Transverse colon (tissue), 3 donors: ENCODE results near the gene KRT71.

ENCODE experiments used
- CTCF ChIP-seq, 5 experiments: fragments of 200-600 bp in 3 of 5; fragments of 450-650 bp in 2 of 5; sonication (generic) in 3 of 5; IDR thresholded peaks; 1 replicate in 2 of 5; 2 replicates in 3 of 5; pipeline ENCODE4 v1.5.1; 2016 to 2017; ENCODE audit warnings: antibody characterized with exemption in 5 of 5, inconsistent platforms in 3 of 5, mild to moderate bottlenecking in 2 of 5, moderate library complexity in 1 of 5
- EP300 ChIP-seq: sonication (generic); formaldehyde crosslinking; IDR thresholded peaks from one replicate; pipeline ENCODE4 v1.6.1; 2017; ENCODE audit warnings: antibody characterized with exemption, low read depth
- POLR2A ChIP-seq: fragments of 450-650 bp; IDR thresholded peaks from one replicate; pipeline ENCODE4 v1.6.1; 2016; ENCODE audit warnings: antibody characterized with exemption, mild to moderate bottlenecking, moderate library complexity

- TF ChIP-seq POLR2A (no peak), CTCF (IDR thresholded peaks at IDR 0.05) (no peak), EP300 (no peak)
These were observed 31.2 kb downstream of the KRT71 start for GRCh38 chr12:52521568-52522266.
